GM18498 (cell line): ENCODE results near the gene B4GALNT3.

Source experiments
- ATAC-seq: cut with Tn5 transposase; IDR thresholded peaks from one replicate; pipeline ENCODE4 v1.9.1; 2021; ENCODE audit warnings: mild to moderate bottlenecking, moderate library complexity; ENCODE audit not compliant: unreplicated experiment

B4GALNT3 gene

GRCh38 chr12:466762-467161 is 7.0 kb downstream of the B4GALNT3 start:
- no peak for ATAC-seq

GRCh38 chr12:467591-467990 is 7.9 kb downstream of the B4GALNT3 start:
- ATAC-seq: no peak

GRCh38 chr12:468671-469389 is 9.1 kb downstream of the B4GALNT3 start:
- ATAC-seq: no peak

- no peak for ATAC-seq
Measured at GRCh38 chr12:470133-470532, 10.4 kb downstream of the B4GALNT3 start.

- no peak for ATAC-seq
Measured at GRCh38 chr12:473198-473597, 13.5 kb downstream of the B4GALNT3 start.

GRCh38 chr12:473863-474577 is 14.3 kb downstream of the B4GALNT3 start:
- no peak for ATAC-seq

GRCh38 chr12:475286-475685 is 15.5 kb downstream of the B4GALNT3 start:
- no peak for ATAC-seq

GRCh38 chr12:479161-479560 is 19.4 kb downstream of the B4GALNT3 start:
- no peak for ATAC-seq

- ATAC-seq: no peak
Measured at GRCh38 chr12:480831-481816, 21.4 kb downstream of the B4GALNT3 start.

- no peak for ATAC-seq
Measured at GRCh38 chr12:482061-482460, 22.3 kb downstream of the B4GALNT3 start.

- no peak for ATAC-seq
Measured at GRCh38 chr12:484096-484495, 24.4 kb downstream of the B4GALNT3 start.

- ATAC-seq: no peak
Measured at GRCh38 chr12:490260-490659, 30.5 kb downstream of the B4GALNT3 start.

GRCh38 chr12:495466-495865 is 35.7 kb downstream of the B4GALNT3 start:
- no peak for ATAC-seq

- ATAC-seq: no peak
Measured at GRCh38 chr12:496736-497135, 37.0 kb downstream of the B4GALNT3 start.

GRCh38 chr12:497501-498160 is 37.9 kb downstream of the B4GALNT3 start:
- no peak for ATAC-seq

- no peak for ATAC-seq
Measured at GRCh38 chr12:499837-500458, 40.2 kb downstream of the B4GALNT3 start.

GRCh38 chr12:501722-502447 is 42.1 kb downstream of the B4GALNT3 start:
- ATAC-seq: no peak

GRCh38 chr12:503111-503761 is 43.5 kb downstream of the B4GALNT3 start:
- ATAC-seq: no peak

GRCh38 chr12:505221-505620 is 45.5 kb downstream of the B4GALNT3 start:
- ATAC-seq: no peak
